Measurements from ENCODE around the gene COL1A2. TPM values are rescaled to one million over a fixed set of nuclear protein-coding genes. Genes with fewer than 3 reads are reported as not detected.

The COL1A2 gene
- 0.24 TPM in 1 of 2 replicates, not detected in the other for total RNA-seq (2014; rRNA removed; shearing (Covaris generic))

DNA sequence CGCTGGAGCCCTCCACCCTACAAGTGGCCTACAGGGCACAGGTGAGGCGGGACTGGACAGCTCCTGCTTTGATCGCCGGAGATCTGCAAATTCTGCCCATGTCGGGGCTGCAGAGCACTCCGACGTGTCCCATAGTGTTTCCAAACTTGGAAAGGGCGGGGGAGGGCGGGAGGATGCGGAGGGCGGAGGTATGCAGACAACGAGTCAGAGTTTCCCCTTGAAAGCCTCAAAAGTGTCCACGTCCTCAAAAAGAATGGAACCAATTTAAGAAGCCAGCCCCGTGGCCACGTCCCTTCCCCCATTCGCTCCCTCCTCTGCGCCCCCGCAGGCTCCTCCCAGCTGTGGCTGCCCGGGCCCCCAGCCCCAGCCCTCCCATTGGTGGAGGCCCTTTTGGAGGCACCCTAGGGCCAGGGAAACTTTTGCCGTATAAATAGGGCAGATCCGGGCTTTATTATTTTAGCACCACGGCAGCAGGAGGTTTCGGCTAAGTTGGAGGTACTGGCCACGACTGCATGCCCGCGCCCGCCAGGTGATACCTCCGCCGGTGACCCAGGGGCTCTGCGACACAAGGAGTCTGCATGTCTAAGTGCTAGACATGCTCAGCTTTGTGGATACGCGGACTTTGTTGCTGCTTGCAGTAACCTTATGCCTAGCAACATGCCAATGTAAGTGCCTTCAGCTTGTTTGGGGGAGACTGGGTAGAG is at the start of gene COL1A2:
TSS of gene COL1A2 (plus strand) at position 459 of the 704 bp plus-strand sequence. CDS start at position 596, 137 bp downstream.

Other genes starting within 250 kb of the COL1A2 start
- 6.6 and 13.5 TPM in 2 replicates for gene CASD1, start 114.9 kb downstream of the COL1A2 start, total RNA-seq (2014; rRNA removed; shearing (Covaris generic))